AG20443 (cell line): ENCODE data around the gene RADX.

Experiments used
- DNase-seq: peaks from one replicate; pipeline ENCODE4 v3.0.0; 2012; ENCODE audit warnings: low spot score, mixed read lengths

The RADX gene

GRCh38 chrX:106692425-106693065 is 80.8 kb downstream of the RADX start:
- no peak for DNase-seq

- DNase-seq = no peak
Measured at GRCh38 chrX:106696502-106696901, 84.7 kb downstream of the RADX start.

- peak; percentile 52 for DNase-seq
Measured at GRCh38 chrX:106698693-106699092, 86.9 kb downstream of the RADX start.

GRCh38 chrX:106702636-106703035 is 90.9 kb downstream of the RADX start:
- no peak for DNase-seq

GRCh38 chrX:106706466-106706865 is 94.7 kb downstream of the RADX start:
- no peak for DNase-seq

- peak; percentile 63 for DNase-seq
Measured at GRCh38 chrX:106707771-106708454, 96.1 kb downstream of the RADX start.

- DNase-seq = no peak
Measured at GRCh38 chrX:106710771-106711170, 99.0 kb downstream of the RADX start.

GRCh38 chrX:106711375-106711774 is 99.6 kb downstream of the RADX start:
- no peak for DNase-seq

- no peak for DNase-seq
Measured at GRCh38 chrX:106716004-106716403, 104.2 kb downstream of the RADX start.

GRCh38 chrX:106716463-106716862 is 104.7 kb downstream of the RADX start:
- DNase-seq = no peak

- DNase-seq = no peak
Measured at GRCh38 chrX:106718709-106719108, 106.9 kb downstream of the RADX start.

GRCh38 chrX:106725931-106726330 is 114.2 kb downstream of the RADX start:
- peak; percentile 3 for DNase-seq

GRCh38 chrX:106726485-106727437 is 115.0 kb downstream of the RADX start, which contains the start of gene RNF128:
RNF128 (plus strand) TSS chrX:106726701; CDS start chrX:106726914, 213 bp downstream.
- DNase-seq = peak; percentile 55

- DNase-seq = no peak
Measured at GRCh38 chrX:106728337-106728736, 116.6 kb downstream of the RADX start.
